ENCODE results near the gene TRIM49D1.
"Not testable (repeated sequence)": the region's sequence is repeated elsewhere in the genome, so short reads cannot be mapped to it uniquely, and the experiment has no call there.

Gene TRIM49D1

GRCh38 chr11:89922195-89922660 lies at the start of gene TRIM49D1:
Gene TRIM49D1 (minus strand): TSS chr11:89922245. CDS start chr11:89917710, 4,535 bp downstream.
- no peak for DNase-seq (ENCODE audit: low read depth)
- TF ChIP-seq, protein P1, sequence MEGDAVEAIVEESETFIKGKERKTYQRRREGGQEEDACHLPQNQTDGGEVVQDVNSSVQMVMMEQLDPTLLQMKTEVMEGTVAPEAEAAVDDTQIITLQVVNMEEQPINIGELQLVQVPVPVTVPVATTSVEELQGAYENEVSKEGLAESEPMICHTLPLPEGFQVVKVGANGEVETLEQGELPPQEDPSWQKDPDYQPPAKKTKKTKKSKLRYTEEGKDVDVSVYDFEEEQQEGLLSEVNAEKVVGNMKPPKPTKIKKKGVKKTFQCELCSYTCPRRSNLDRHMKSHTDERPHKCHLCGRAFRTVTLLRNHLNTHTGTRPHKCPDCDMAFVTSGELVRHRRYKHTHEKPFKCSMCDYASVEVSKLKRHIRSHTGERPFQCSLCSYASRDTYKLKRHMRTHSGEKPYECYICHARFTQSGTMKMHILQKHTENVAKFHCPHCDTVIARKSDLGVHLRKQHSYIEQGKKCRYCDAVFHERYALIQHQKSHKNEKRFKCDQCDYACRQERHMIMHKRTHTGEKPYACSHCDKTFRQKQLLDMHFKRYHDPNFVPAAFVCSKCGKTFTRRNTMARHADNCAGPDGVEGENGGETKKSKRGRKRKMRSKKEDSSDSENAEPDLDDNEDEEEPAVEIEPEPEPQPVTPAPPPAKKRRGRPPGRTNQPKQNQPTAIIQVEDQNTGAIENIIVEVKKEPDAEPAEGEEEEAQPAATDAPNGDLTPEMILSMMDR (IDR thresholded peaks at IDR 0.05; ENCODE audit: low read length, missing control alignments) = no peak

DNA sequence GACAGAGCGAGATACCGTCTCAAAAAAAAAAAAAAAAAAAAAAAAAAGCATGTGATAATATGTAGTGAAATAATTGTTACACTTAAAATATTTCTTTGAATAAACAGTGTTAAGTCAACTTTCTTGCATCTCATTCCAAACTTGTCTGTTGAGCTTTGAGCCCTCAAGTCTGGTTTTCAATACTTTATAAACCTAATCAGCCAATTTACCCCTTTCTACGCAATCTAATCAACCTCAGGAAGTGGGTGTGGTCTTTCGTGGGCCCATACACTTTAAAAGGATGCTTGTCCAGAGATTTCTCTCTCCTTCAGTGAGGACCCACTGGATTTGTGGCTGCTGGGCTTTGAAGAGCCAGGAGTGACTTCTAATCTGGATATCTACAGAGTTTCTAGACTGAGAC lies 43.7 kb upstream of the TRIM49D1 start, which contains the start of gene TRIM64:
Gene TRIM64, plus strand, starts transcription at position 301 of the 400 bp plus-strand sequence. CDS start 2,467 bp downstream, outside the sequence.
- H3K4me3 ChIP-seq (replicated peaks; ENCODE audit: low read depth, low read length); DNase-seq (ENCODE audit: low read depth): not testable (repeated sequence)

More at GRCh38 chr11:89922195-89922660, at the start of gene TRIM49D1:
- no peak within 1 kb of the TSS for H3K4me3 ChIP-seq (replicated peaks; ENCODE audit: low read depth, low read length)

DNA sequence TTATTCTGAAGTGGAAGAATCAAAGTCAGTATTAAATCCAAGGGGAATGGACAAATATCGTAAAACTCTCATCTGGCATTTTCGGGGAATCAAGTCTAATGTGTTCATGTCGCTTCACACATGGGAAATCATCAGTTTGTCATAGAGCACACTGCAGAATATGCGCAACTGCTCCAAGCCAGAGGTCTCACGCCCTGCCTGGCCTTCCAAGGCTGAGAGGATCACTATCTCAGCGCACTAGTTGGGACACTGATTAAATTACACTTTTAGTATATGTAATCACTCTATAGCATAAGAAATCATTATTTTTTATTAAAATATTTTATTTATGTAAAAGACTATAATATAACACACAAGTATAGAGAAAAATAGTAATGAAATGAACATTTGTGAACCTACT lies 38.8 kb upstream of the TRIM49D1 start:
- DNase-seq (ENCODE audit: low read depth); H3K4me3 ChIP-seq (replicated peaks; ENCODE audit: low read depth, low read length): not testable (repeated sequence)

GRCh38 chr11:89923764-89924163 lies 1.7 kb upstream of the TRIM49D1 start, which contains the start of gene TRIM49D2:
Gene TRIM49D2 (plus strand): TSS chr11:89924064. CDS start chr11:89926762, 2,698 bp downstream.
- H3K4me3 ChIP-seq (replicated peaks; ENCODE audit: low read depth, low read length); DNase-seq (ENCODE audit: low read depth): not testable (repeated sequence)

DNA sequence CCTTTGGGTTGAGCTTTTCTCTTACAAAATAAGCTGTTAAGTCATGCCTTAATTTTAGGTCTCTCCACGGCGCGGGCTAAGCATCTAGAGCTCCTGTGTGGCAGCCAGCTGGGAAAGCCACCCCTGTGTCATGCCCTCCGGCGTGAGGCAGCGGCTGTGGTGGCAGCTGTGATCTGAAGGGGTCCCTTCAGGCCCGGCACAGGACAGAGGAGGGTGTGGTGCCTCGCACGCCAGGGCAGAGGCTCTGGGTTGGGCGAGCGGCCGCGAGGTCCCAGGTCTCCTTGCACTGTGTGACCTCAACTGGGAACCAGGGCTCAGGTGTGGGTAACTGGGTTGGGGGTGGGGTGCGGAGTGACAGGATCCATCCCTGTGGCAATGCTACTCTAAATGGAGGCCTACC lies 21.2 kb downstream of the TRIM49D1 start:
- DNase-seq (ENCODE audit: low read depth); H3K4me3 ChIP-seq (replicated peaks; ENCODE audit: low read depth, low read length): not testable (repeated sequence)

DNA sequence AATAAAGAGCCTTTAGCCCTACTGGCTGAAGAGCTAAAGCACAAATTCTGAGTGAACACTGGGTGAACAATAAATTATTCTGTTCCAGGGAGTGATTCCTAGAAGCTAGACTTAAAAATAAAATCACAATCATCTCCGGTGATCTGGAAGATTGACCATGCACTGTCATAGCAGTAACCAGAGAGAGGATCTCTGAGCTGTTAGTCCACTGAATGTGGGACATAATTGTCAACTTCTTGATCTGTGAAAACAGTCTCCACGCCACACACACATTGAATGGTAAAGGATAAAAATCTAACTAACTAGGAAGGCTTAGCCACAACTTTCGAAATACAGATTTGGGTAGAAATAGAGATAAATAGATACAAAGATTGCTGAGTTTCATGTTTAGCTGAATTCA lies 28.8 kb downstream of the TRIM49D1 start:
- not testable (repeated sequence) for DNase-seq (ENCODE audit: low read depth); H3K4me3 ChIP-seq (replicated peaks; ENCODE audit: low read depth, low read length)

DNA sequence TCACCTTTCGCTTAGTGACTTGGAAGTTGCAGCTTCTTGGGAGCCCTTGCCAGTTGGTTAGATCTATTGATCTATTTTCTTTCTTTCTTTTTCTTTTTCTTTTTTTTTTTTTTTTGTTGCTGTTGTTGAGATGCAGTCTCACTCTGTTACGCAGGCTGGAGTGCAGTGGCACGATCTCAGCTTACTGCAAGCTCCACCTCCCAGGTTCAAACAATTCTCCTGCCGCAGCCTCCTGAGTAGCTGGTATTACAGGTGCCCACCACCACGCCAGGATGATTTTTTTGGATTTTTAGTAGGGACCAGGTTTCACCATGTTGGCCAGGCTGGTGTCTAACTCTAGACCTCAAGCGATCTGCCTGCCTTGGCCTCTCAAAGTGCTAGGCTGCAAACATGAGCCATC lies 44.5 kb downstream of the TRIM49D1 start:
- H3K4me3 ChIP-seq (replicated peaks; ENCODE audit: low read depth, low read length); DNase-seq (ENCODE audit: low read depth): not testable (repeated sequence)

- not testable (repeated sequence) for DNase-seq (ENCODE audit: low read depth); H3K4me3 ChIP-seq (replicated peaks; ENCODE audit: low read depth, low read length)
Observed at GRCh38 chr11:89872588-89872987, 49.5 kb downstream of the TRIM49D1 start.

GRCh38 chr11:89865223-89865622 lies 56.8 kb downstream of the TRIM49D1 start:
- not testable (repeated sequence) for DNase-seq (ENCODE audit: low read depth); H3K4me3 ChIP-seq (replicated peaks; ENCODE audit: low read depth, low read length)

- not testable (repeated sequence) for H3K4me3 ChIP-seq (replicated peaks; ENCODE audit: low read depth, low read length)
- DNase-seq (ENCODE audit: low read depth) = peak; percentile 0
Observed at GRCh38 chr11:89863906-89864704, 57.9 kb downstream of the TRIM49D1 start.
